IMR-90 (cell line): ENCODE data around the gene HCRTR2. TPM values are rescaled to one million over a fixed set of nuclear protein-coding genes. Genes with fewer than 3 reads are reported as not detected.

Source experiments
- ATAC-seq: fragments of 200-7000 bp; cut with Tn5 transposase; 2 replicates; pipeline ENCODE4 v1.9.1; 2020; ENCODE audit warnings: low read depth, mild to moderate bottlenecking, moderate library complexity
- BruUV-seq: library from RNA; stranded (reverse); fragments of 400-500 nt; replicated peaks from 2 replicates; lab custom pipeline; 2021; lab: Mats Ljungman, UMichigan
- CTCF ChIA-PET: fragments of 300-600 bp; formaldehyde crosslinking; extraction: SDS; loops from one replicate; lab custom pipeline; 2021; ENCODE audit warnings: antibody characterized with exemption; lab: Yijun Ruan, JAX
- POLR2A ChIA-PET: fragments of 300-600 bp; sonication (Branson Sonifier 250); formaldehyde crosslinking; loops from one replicate; lab custom pipeline; 2022; ENCODE audit warnings: antibody characterized with exemption; ENCODE audit not compliant: unreplicated experiment; lab: Charles Lee
- DNase-seq: peaks from one replicate; pipeline ENCODE4 v3.0.0; 2013
- H2AFZ ChIP-seq: replicated peaks from 2 replicates; pipeline ENCODE3; 2013; ENCODE audit warnings: low read length, mild to moderate bottlenecking; ENCODE audit not compliant: poor library complexity
- H2AK5ac ChIP-seq: 2 replicates; pipeline ENCODE4 v1.6.1; 2013; ENCODE audit warnings: low read depth, low read length, inconsistent platforms
- H2AK9ac ChIP-seq: replicated peaks from 2 replicates; pipeline ENCODE3; 2013; ENCODE audit warnings: mild to moderate bottlenecking, low read depth, low read length, moderate library complexity; ENCODE audit not compliant: poor library complexity
- H2BK120ac ChIP-seq: 2 replicates; pipeline ENCODE4 v1.6.1; 2013; ENCODE audit warnings: low read depth, low read length, inconsistent platforms
- H2BK15ac ChIP-seq: 3 replicates; pipeline ENCODE4 v1.6.1; 2013; ENCODE audit warnings: low read depth, low read length, inconsistent platforms
- H2BK20ac ChIP-seq: 2 replicates; pipeline ENCODE4 v1.6.1; 2013; ENCODE audit warnings: low read depth, mild to moderate bottlenecking, inconsistent platforms, low read length, moderate library complexity
- H2BK5ac ChIP-seq: 2 replicates; pipeline ENCODE4 v1.6.1; 2013; ENCODE audit warnings: mild to moderate bottlenecking, low read depth, low read length, inconsistent platforms; ENCODE audit not compliant: poor library complexity, severe bottlenecking
- H3K14ac ChIP-seq: replicated peaks from 2 replicates; pipeline ENCODE4 v1.6.1; 2013; ENCODE audit warnings: low read depth, low read length, inconsistent platforms
- H3K18ac ChIP-seq: 2 replicates; pipeline ENCODE4 v1.6.1; 2013; ENCODE audit warnings: low read depth, low read length, control low read depth
- H3K23ac ChIP-seq: 2 replicates; pipeline ENCODE4 v1.6.1; 2013; ENCODE audit warnings: low read depth, low read length, inconsistent platforms
- H3K27ac ChIP-seq: 2 replicates; pipeline ENCODE4 v1.5.1; 2013; ENCODE audit warnings: mild to moderate bottlenecking, control low read depth, low read length; ENCODE audit not compliant: insufficient read depth
- H3K27me3 ChIP-seq: 2 replicates; pipeline ENCODE4 v1.6.1; 2013; ENCODE audit warnings: low read length; ENCODE audit not compliant: control insufficient read depth, insufficient read depth
- H3K36me3 ChIP-seq: 2 replicates; pipeline ENCODE4 v1.6.1; 2013; ENCODE audit warnings: low read length, mixed read lengths; ENCODE audit not compliant: control insufficient read depth, insufficient read depth
- H3K4ac ChIP-seq: 2 replicates; pipeline ENCODE4 v1.6.1; 2013; ENCODE audit warnings: low read depth, low read length, inconsistent platforms
- H3K4me1 ChIP-seq: 2 replicates; pipeline ENCODE4 v1.6.1; 2013; ENCODE audit warnings: low read length, mixed read lengths; ENCODE audit not compliant: control insufficient read depth, insufficient read depth
- H3K4me2 ChIP-seq: 2 replicates; pipeline ENCODE4 v1.6.1; 2013; ENCODE audit warnings: low read depth, mild to moderate bottlenecking, control low read depth, low read length, moderate library complexity
- H3K4me3 ChIP-seq: 2 replicates; pipeline ENCODE4 v1.5.1; 2013; ENCODE audit warnings: low read depth, mild to moderate bottlenecking, control low read depth, low read length, moderate library complexity; ENCODE audit not compliant: insufficient read depth
- H3K56ac ChIP-seq: 2 replicates; pipeline ENCODE4 v1.6.1; 2013; ENCODE audit warnings: low read length, inconsistent platforms; ENCODE audit not compliant: insufficient read depth; ENCODE audit errors: extremely low read depth
- H3K79me1 ChIP-seq, 2 experiments: 2 replicates each; pipeline ENCODE4 v1.6.1; 2013; ENCODE audit warnings: low read length in 2 of 2, inconsistent platforms in 1 of 2, low read depth in 1 of 2
- H3K9ac ChIP-seq: 2 replicates; pipeline ENCODE4 v1.6.1; 2013; ENCODE audit warnings: low read depth, low read length, control low read depth
- H3K9me1 ChIP-seq: 2 replicates; pipeline ENCODE4 v1.6.1; 2013; ENCODE audit warnings: low read length, inconsistent platforms; ENCODE audit not compliant: insufficient read depth
- H3K9me3 ChIP-seq: 2 replicates; pipeline ENCODE4 v1.6.1; 2013; ENCODE audit warnings: low read length; ENCODE audit not compliant: control insufficient read depth, insufficient read depth
- H4K20me1 ChIP-seq: 2 replicates; pipeline ENCODE4 v1.6.1; 2013; ENCODE audit warnings: low read length, inconsistent platforms; ENCODE audit not compliant: insufficient read depth
- H4K5ac ChIP-seq: 2 replicates; pipeline ENCODE4 v1.6.1; 2013; ENCODE audit warnings: mild to moderate bottlenecking, low read depth, low read length, control low read depth
- H4K8ac ChIP-seq, 2 experiments: 2 replicates each; pipeline ENCODE4 v1.6.1; 2013; ENCODE audit warnings: low read depth in 2 of 2, low read length in 2 of 2, control low read depth in 1 of 2, inconsistent platforms in 1 of 2
- H4K91ac ChIP-seq: 2 replicates; pipeline ENCODE4 v1.6.1; 2013; ENCODE audit warnings: low read depth, low read length, inconsistent platforms; ENCODE audit not compliant: insufficient read depth
- BHLHE40 ChIP-seq: fragments of 150-350 bp; IDR thresholded peaks from 2 replicates; pipeline ENCODE4 v1.6.1; 2016; ENCODE audit warnings: mild to moderate bottlenecking, low read depth, low read length
- FOS ChIP-seq: fragments of 150-350 bp; IDR thresholded peaks from 2 replicates; pipeline ENCODE4 v1.6.1; 2016; ENCODE audit warnings: low read depth, low read length
- MAZ ChIP-seq: IDR thresholded peaks from 2 replicates; pipeline ENCODE4 v1.6.1; 2012; ENCODE audit warnings: low read depth, mild to moderate bottlenecking, low read length, improper control_type of control experiment, moderate library complexity, borderline replicate concordance
- NFE2L2 ChIP-seq: fragments of 150-350 bp; IDR thresholded peaks from 2 replicates; pipeline ENCODE4 v1.6.1; 2016; ENCODE audit warnings: low read depth, mild to moderate bottlenecking, low read length
- POLR2A ChIP-seq: IDR thresholded peaks from 2 replicates; pipeline ENCODE4 v1.6.1; 2012; ENCODE audit warnings: mild to moderate bottlenecking, low read depth, low read length
- WGBS, 2 experiments: methylation state at CpG; one replicate each; pipeline versions ENCODE4 v1.1.5 to v1.1.7; 2013; ENCODE audit warnings: missing lambda C conversion rate in 2 of 2; ENCODE audit not compliant: insufficient read length in 1 of 2; ENCODE audit errors: extremely low coverage in 2 of 2; 5-methylcytosine and 5-hydroxymethylcytosine counted together
- dilution Hi-C: fragments of 300-500 bp; cut with HindIII; formaldehyde crosslinking; loops from one replicate; pipeline ENCODE4 v1.14.3; 2018; ENCODE audit warnings: low sequenced_read_pairs; ENCODE audit not compliant: unreplicated experiment
- in situ Hi-C: fragments of 300-500 bp; cut with MboI; formaldehyde crosslinking; loops from 3 replicates; pipeline ENCODE4 v1.14.3; 2019; ENCODE audit warnings: low sequenced_read_pairs, inconsistent platforms, mixed read lengths
- intact Hi-C: fragments of 100-400 bp; cut with micrococcal nuclease; formaldehyde crosslinking; loops from 2 replicates; pipeline ENCODE4 v1.10.0; 2022
- polyA plus RNA-seq, 3 experiments: library from polyadenylated mRNA; depleted of rRNA; stranded (reverse); fragments of >200 nt; gene quantifications; 2 replicates each; pipeline ENCODE4 v1.2.3, GENCODE V29; 2012; ENCODE audit warnings: low replicate concordance in 1 of 3
- total RNA-seq: library from RNA; depleted of rRNA; stranded (reverse); fragments of >200 nt; gene quantifications from 2 replicates; pipeline ENCODE4 v1.2.3, GENCODE V29; 2012
- TF ChIP-seq, protein P1 (sequence below): fragments of 150-350 bp; IDR thresholded peaks from 2 replicates; pipeline ENCODE4 v1.6.1; 2016; ENCODE audit warnings: low read depth, mild to moderate bottlenecking, low read length, moderate library complexity, borderline replicate concordance

The HCRTR2 gene
- total and polyA plus RNA-seq, 2 of the 4 experiments (the other 2 are of a cell fraction) = not detected

DNA sequence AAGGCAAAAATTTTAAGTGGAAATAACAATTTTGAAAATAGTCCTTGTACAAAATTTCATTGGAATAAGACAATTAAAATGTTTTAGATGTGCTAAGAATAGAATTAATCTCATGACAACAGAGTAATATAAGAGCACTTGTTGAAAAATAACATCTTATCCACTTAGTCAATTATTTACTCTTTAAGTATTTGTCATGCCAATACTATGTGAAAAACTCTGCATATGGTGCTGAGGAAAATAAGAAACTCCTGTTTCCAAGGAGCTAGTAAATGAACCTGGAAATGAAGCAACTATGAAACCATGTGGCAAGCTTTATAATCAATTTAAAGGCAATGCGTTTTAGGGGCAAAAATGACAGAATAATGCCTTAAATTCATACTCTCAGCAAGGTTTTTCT lies 42.7 kb upstream of the HCRTR2 start:
- no peak overlapping the region for H3K4me3 ChIP-seq
- H3K4me1 ChIP-seq = no peaks in the 10 kb centered on the region
- dilution Hi-C loops = no loop called here
- H4K8ac ChIP-seq = no peak overlapping the region
- peak; percentile 19 for DNase-seq
- peak; percentile 49 for ATAC-seq
- no peak overlapping the region for H2BK5ac ChIP-seq
- no peak overlapping the region for H3K4me2 ChIP-seq
- no peak overlapping the region for H3K27ac ChIP-seq
- ChIA-PET POLR2A (no interaction called here), CTCF (interaction anchor here (0.8 kb wide), 1 partner anchor 15 kb away, joined by 3 read pairs; no protein-coding TSS in a partner anchor)
- no peak overlapping the region for H3K56ac ChIP-seq
- H3K36me3 ChIP-seq = no peaks in the 10 kb centered on the region
- H2AK5ac ChIP-seq = no peak overlapping the region
- no peaks in the 10 kb centered on the region for H4K20me1 ChIP-seq
- no TSS peak for BruUV-seq
- H3K27me3 ChIP-seq = no peaks in the 10 kb centered on the region
- H3K9me1 ChIP-seq = no peaks in the 10 kb centered on the region
- H3K4ac ChIP-seq = no peak overlapping the region
- intact Hi-C loops = no loop called here
- TF ChIP-seq, protein P1, sequence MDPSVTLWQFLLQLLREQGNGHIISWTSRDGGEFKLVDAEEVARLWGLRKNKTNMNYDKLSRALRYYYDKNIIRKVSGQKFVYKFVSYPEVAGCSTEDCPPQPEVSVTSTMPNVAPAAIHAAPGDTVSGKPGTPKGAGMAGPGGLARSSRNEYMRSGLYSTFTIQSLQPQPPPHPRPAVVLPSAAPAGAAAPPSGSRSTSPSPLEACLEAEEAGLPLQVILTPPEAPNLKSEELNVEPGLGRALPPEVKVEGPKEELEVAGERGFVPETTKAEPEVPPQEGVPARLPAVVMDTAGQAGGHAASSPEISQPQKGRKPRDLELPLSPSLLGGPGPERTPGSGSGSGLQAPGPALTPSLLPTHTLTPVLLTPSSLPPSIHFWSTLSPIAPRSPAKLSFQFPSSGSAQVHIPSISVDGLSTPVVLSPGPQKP = no peak
- TF ChIP-seq BHLHE40 (no peak), POLR2A (no peak), MAZ (no peak), NFE2L2 (no peak), FOS (no peak)
- no peak overlapping the region for H2BK120ac ChIP-seq
- H2BK20ac ChIP-seq = no peak overlapping the region
- H2AK9ac ChIP-seq = no peak overlapping the region
- no peak overlapping the region for H3K9ac ChIP-seq
- no CpG with 5 or more reads among the region's 1 CpG for WGBS, 2 experiments
- no peak overlapping the region for H2AFZ ChIP-seq
- no peak overlapping the region for H3K18ac ChIP-seq
- H2BK15ac ChIP-seq = no peak overlapping the region
- H3K23ac ChIP-seq = no peak overlapping the region
- H3K14ac ChIP-seq = no peak overlapping the region
- in situ Hi-C loops = no loop called here
- H3K79me1 ChIP-seq = no peaks in the 10 kb centered on the region
- H4K5ac ChIP-seq = no peak overlapping the region
- no peaks in the 10 kb centered on the region for H3K9me3 ChIP-seq
- no peak overlapping the region for H4K91ac ChIP-seq
